Measurements from ENCODE around the gene RUNX2. TPM values are rescaled to one million over a fixed set of nuclear protein-coding genes. Genes with fewer than 3 reads are reported as not detected.

The RUNX2 gene
- total and polyA plus RNA-seq, 4 donors, result 0.09 to 1.5 (median 0.75) TPM

DNA sequence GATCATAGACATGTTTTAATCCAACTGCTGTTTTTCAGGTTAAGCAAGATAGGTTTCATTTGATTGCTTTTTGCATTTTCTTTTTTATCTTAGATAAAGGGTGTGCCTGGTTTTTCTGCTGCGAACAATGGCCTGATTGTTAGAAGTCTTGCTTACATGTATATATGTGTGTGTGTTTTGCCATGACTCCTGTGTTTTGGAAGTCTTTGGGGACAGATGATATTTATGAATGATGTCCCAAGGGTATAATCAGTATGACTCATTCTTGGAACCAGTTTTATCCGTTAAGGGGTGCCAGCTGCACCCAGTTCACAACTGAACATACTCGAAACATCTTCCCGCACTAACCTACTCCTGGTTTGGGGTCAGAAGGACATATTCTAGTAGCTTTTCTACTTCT lies 279.7 kb downstream of the RUNX2 start:
- H3K9ac ChIP-seq (ENCODE audit: low read depth in 1 of 2, low read length in 2 of 2), result no peak overlapping the region
- no peak for DNase-seq (ENCODE audit: low spot score)

DNA sequence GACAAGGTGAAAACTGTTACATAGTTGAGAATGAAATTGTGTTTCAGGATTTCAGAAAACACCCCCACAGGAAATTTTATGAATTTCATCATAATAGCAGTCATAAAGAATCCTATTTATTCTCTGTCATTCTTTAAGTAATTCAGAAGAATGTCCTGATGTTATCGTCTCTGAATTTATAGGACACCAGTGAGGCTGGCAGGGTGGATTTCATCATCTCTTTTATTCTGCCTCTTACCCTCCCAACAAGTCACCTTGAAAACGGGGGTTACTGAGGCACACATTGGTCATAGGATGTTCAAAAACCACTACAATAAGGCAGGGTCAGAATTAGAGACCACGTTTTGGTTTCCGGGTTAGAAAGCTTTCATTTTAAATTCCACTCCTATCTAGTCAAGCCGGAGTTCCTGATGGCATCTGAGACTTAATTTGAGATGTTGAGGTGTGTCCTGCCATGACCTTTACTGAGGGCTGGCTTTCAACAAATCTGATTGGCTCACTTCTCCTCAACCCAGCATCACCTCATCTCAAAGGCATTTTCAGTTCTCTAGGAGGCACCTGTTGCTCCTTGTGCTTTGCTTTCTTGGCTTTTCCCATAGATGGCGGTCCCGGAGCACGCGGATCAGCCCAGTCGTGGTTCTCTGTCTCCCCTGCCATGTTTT lies 280.3 kb downstream of the RUNX2 start:
- no peak for DNase-seq (ENCODE audit: low spot score)
- no peaks in the 10 kb centered on the region for H3K27me3 ChIP-seq (ENCODE audit: control insufficient read depth in 4 of 4, insufficient read depth in 4 of 4, low read length in 3 of 4)

More for the DNA sequence above, 279.7 kb downstream of the RUNX2 start:
- 75% methylated on average over 4 of the region's 4 CpGs for WGBS
- TF ChIP-seq RAD21 (IDR thresholded peaks at IDR 0.05) (no peak), TAF1 (conservative IDR thresholded peaks at IDR 0.05) (no peak), EGR1 (IDR thresholded peaks at IDR 0.05; ENCODE audit: low read depth in 2 of 2) (no peak), NR2F2 (IDR thresholded peaks at IDR 0.05) (no peak), YY1 (IDR thresholded peaks at IDR 0.05) (no peak), JUND (IDR thresholded peaks at IDR 0.05) (no peak), HNF4G (IDR thresholded peaks at IDR 0.05) (no peak), RXRA (IDR thresholded peaks at IDR 0.05) (no peak), FOXA1 (IDR thresholded peaks at IDR 0.05) (no peak), SP1 (IDR thresholded peaks at IDR 0.05) (no peak)
- TF ChIP-seq, protein P1, sequence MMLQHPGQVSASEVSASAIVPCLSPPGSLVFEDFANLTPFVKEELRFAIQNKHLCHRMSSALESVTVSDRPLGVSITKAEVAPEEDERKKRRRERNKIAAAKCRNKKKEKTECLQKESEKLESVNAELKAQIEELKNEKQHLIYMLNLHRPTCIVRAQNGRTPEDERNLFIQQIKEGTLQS (IDR thresholded peaks at IDR 0.05), result no peak
- TF ChIP-seq, protein P2, sequence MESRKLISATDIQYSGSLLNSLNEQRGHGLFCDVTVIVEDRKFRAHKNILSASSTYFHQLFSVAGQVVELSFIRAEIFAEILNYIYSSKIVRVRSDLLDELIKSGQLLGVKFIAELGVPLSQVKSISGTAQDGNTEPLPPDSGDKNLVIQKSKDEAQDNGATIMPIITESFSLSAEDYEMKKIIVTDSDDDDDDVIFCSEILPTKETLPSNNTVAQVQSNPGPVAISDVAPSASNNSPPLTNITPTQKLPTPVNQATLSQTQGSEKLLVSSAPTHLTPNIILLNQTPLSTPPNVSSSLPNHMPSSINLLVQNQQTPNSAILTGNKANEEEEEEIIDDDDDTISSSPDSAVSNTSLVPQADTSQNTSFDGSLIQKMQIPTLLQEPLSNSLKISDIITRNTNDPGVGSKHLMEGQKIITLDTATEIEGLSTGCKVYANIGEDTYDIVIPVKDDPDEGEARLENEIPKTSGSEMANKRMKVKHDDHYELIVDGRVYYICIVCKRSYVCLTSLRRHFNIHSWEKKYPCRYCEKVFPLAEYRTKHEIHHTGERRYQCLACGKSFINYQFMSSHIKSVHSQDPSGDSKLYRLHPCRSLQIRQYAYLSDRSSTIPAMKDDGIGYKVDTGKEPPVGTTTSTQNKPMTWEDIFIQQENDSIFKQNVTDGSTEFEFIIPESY (IDR thresholded peaks at IDR 0.05), result no peak
- TF ChIP-seq, protein P3, sequence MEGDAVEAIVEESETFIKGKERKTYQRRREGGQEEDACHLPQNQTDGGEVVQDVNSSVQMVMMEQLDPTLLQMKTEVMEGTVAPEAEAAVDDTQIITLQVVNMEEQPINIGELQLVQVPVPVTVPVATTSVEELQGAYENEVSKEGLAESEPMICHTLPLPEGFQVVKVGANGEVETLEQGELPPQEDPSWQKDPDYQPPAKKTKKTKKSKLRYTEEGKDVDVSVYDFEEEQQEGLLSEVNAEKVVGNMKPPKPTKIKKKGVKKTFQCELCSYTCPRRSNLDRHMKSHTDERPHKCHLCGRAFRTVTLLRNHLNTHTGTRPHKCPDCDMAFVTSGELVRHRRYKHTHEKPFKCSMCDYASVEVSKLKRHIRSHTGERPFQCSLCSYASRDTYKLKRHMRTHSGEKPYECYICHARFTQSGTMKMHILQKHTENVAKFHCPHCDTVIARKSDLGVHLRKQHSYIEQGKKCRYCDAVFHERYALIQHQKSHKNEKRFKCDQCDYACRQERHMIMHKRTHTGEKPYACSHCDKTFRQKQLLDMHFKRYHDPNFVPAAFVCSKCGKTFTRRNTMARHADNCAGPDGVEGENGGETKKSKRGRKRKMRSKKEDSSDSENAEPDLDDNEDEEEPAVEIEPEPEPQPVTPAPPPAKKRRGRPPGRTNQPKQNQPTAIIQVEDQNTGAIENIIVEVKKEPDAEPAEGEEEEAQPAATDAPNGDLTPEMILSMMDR (IDR thresholded peaks at IDR 0.05; ENCODE audit: low read depth, low read length, missing input control), result no peak
- TF ChIP-seq, protein P4, sequence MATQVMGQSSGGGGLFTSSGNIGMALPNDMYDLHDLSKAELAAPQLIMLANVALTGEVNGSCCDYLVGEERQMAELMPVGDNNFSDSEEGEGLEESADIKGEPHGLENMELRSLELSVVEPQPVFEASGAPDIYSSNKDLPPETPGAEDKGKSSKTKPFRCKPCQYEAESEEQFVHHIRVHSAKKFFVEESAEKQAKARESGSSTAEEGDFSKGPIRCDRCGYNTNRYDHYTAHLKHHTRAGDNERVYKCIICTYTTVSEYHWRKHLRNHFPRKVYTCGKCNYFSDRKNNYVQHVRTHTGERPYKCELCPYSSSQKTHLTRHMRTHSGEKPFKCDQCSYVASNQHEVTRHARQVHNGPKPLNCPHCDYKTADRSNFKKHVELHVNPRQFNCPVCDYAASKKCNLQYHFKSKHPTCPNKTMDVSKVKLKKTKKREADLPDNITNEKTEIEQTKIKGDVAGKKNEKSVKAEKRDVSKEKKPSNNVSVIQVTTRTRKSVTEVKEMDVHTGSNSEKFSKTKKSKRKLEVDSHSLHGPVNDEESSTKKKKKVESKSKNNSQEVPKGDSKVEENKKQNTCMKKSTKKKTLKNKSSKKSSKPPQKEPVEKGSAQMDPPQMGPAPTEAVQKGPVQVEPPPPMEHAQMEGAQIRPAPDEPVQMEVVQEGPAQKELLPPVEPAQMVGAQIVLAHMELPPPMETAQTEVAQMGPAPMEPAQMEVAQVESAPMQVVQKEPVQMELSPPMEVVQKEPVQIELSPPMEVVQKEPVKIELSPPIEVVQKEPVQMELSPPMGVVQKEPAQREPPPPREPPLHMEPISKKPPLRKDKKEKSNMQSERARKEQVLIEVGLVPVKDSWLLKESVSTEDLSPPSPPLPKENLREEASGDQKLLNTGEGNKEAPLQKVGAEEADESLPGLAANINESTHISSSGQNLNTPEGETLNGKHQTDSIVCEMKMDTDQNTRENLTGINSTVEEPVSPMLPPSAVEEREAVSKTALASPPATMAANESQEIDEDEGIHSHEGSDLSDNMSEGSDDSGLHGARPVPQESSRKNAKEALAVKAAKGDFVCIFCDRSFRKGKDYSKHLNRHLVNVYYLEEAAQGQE (IDR thresholded peaks at IDR 0.05), result no peak
- Histone ChIP-seq H3K4me3 (ENCODE audit: low read depth in 1 of 3, low read length in 3 of 3) (no peak overlapping the region), H3K27ac (ENCODE audit: low read depth in 1 of 2, low read length in 2 of 2) (no peak overlapping the region), H3K36me3 (ENCODE audit: control insufficient read depth in 4 of 4, insufficient read depth in 3 of 4, low read depth in 1 of 4, low read length in 3 of 4) (no peaks in the 10 kb centered on the region), H3K27me3 (ENCODE audit: control insufficient read depth in 4 of 4, insufficient read depth in 4 of 4, low read length in 3 of 4) (no peaks in the 10 kb centered on the region), H3K9me3 (ENCODE audit: control insufficient read depth in 4 of 4, low read length in 3 of 4) (no peaks in the 10 kb centered on the region), H3K4me1 (ENCODE audit: control insufficient read depth in 4 of 4, insufficient read depth in 4 of 4, low read length in 3 of 4) (peaks cover 0 to 2% (median 0%) of the 10 kb centered on the region in 4 donors)

More for the DNA sequence above, 280.3 kb downstream of the RUNX2 start:
- H3K4me3 ChIP-seq (ENCODE audit: low read depth in 1 of 3, low read length in 3 of 3), result no peak overlapping the region
- H3K27ac ChIP-seq (ENCODE audit: low read depth in 1 of 2, low read length in 2 of 2), result no peak overlapping the region
- H3K9me3 ChIP-seq (ENCODE audit: control insufficient read depth in 4 of 4, low read length in 3 of 4), result no peaks in the 10 kb centered on the region
- no peaks in the 10 kb centered on the region for H3K36me3 ChIP-seq (ENCODE audit: control insufficient read depth in 4 of 4, insufficient read depth in 3 of 4, low read depth in 1 of 4, low read length in 3 of 4)
- 80% methylated on average over 10 of the region's 10 CpGs for WGBS
- no peak overlapping the region for H3K9ac ChIP-seq (ENCODE audit: low read depth in 1 of 2, low read length in 2 of 2)
- H3K4me1 ChIP-seq (ENCODE audit: control insufficient read depth in 4 of 4, insufficient read depth in 4 of 4, low read length in 3 of 4), result peaks cover 0 to 2% (median 0%) of the 10 kb centered on the region in 4 donors
- TF ChIP-seq, protein P2 (IDR thresholded peaks at IDR 0.05), result no peak

All from liver (tissue), 9 donors.